ENCODE measurements around the gene RANBP3. TPM values are rescaled to one million over a fixed set of nuclear protein-coding genes. Genes with fewer than 3 reads are reported as not detected.

RANBP3 gene
- total and polyA plus RNA-seq, 2 of the 8 experiments (the other 6 are each of a cell fraction or from before 2014, with no cell fraction given), result 95.4 to 122 TPM

DNA sequence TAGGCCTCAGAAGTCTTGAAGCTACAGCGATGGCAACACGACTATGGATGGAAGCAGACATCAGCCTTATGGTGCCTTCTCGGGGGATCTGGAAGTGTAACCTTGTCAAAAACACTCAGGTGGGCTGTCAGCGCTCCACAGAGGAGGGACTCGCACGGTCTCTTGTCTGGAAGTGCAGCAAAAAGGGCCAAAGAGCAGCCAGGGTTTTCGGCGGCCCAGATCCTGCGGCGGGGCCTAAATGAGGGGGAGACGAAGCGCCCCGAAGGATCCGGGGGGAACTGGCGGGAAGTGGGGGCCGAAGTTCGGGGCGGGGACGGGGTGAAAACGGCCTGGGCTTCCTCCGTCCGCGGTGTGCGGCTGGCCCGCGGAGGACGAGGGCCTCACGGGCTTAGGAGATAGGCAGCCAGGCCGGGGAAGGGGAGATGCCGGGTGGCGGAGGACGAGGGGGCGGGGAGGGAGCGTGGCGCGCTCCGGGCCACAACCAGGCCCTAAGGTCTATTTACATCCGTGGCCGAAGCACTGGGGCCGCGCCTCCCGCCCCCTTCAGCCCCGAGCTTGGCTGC lies 637 bp downstream of the RANBP3 start (continued):
- no peak for TF ChIP-seq CHD1 (IDR thresholded peaks at IDR 0.05; ENCODE audit: low read depth, low read length)
- no peak for TF ChIP-seq RFX5 (IDR thresholded peaks at IDR 0.05; ENCODE audit: borderline replicate concordance, low read depth, low read length)
- no peak for TF ChIP-seq HDAC2 (IDR thresholded peaks at IDR 0.05; ENCODE audit: borderline replicate concordance in 1 of 2, low read depth in 2 of 2, low read length in 2 of 2)
- TF ChIP-seq POLR2A (IDR thresholded peaks at IDR 0.05; ENCODE audit: control extremely low read depth in 1 of 2, low read depth in 2 of 2, low read length in 2 of 2), result no peak
- no peak for TF ChIP-seq PHF8 (conservative IDR thresholded peaks at IDR 0.05; ENCODE audit: low read depth, low read length)
- no peak for TF ChIP-seq TEAD4 (IDR thresholded peaks at IDR 0.05; ENCODE audit: low read depth, low read length)

Measured in H1 (cell line).